OCI-LY1 (cell line): ENCODE data around the gene NEK6.

Experiments
- H2AFZ ChIP-seq: fragments of 200-600 bp; sonication (generic), shearing (Covaris generic); 2 replicates; pipeline ENCODE4 v1.6.0; 2014; ENCODE audit warnings: antibody characterized with exemption, mild to moderate bottlenecking, low read length
- H3F3A ChIP-seq: fragments of 200-600 bp; sonication (generic), shearing (Covaris generic); 2 replicates; pipeline ENCODE4 v1.6.0; 2014; ENCODE audit warnings: mild to moderate bottlenecking, antibody characterized with exemption, low read length, moderate library complexity; ENCODE audit not compliant: insufficient read depth
- H3K27ac ChIP-seq: fragments of 200-600 bp; sonication (generic); 2 replicates; pipeline ENCODE4 v1.5.1; 2014; ENCODE audit warnings: low read length, mixed run types, mild to moderate bottlenecking, low read depth; ENCODE audit not compliant: poor library complexity, severe bottlenecking
- H3K27me3 ChIP-seq: fragments of 200-600 bp; sonication (generic); 2 replicates; pipeline ENCODE4 v1.6.0; 2014; ENCODE audit warnings: antibody characterized with exemption, mild to moderate bottlenecking, low read length, moderate library complexity; ENCODE audit not compliant: insufficient read depth
- H3K36me3 ChIP-seq: fragments of 200-600 bp; sonication (generic); 2 replicates; pipeline ENCODE4 v1.6.1; 2014; ENCODE audit warnings: mild to moderate bottlenecking, antibody characterized with exemption, low read length, moderate library complexity, mixed read lengths; ENCODE audit not compliant: insufficient read depth
- H3K4me1 ChIP-seq: fragments of 200-600 bp; sonication (generic); 2 replicates; pipeline ENCODE4 v1.5.1; 2014; ENCODE audit warnings: mild to moderate bottlenecking, low read length, moderate library complexity; ENCODE audit not compliant: insufficient read depth, severe bottlenecking
- H3K4me2 ChIP-seq: fragments of 200-600 bp; sonication (generic), shearing (Covaris generic); 2 replicates; pipeline ENCODE4 v1.6.1; 2014; ENCODE audit warnings: low read length
- H3K4me3 ChIP-seq: fragments of 200-600 bp; sonication (generic); 2 replicates; pipeline ENCODE4 v1.5.1; 2014; ENCODE audit warnings: low read length, low read depth, mild to moderate bottlenecking, mixed read lengths; ENCODE audit not compliant: poor library complexity, severe bottlenecking
- H3K79me2 ChIP-seq: fragments of 200-600 bp; shearing (Covaris generic); 2 replicates; pipeline ENCODE4 v1.6.1; 2016; ENCODE audit warnings: mixed run types, low read length, mixed read lengths; ENCODE audit not compliant: insufficient read depth
- H3K9ac ChIP-seq: fragments of 200-600 bp; sonication (generic), shearing (Covaris generic); 2 replicates; pipeline ENCODE4 v1.6.1; 2014; ENCODE audit warnings: mild to moderate bottlenecking, low read length, mixed read lengths
- H3K9me2 ChIP-seq: fragments of 200-600 bp; sonication (generic), shearing (Covaris generic); 2 replicates; pipeline ENCODE4 v1.6.1; 2014; ENCODE audit warnings: low read depth, mild to moderate bottlenecking, low read length, mixed read lengths
- H3K9me3 ChIP-seq: fragments of 200-600 bp; shearing (Covaris generic); 2 replicates; pipeline ENCODE4 v1.6.1; 2014; ENCODE audit warnings: low read length, mixed read lengths
- H4K20me1 ChIP-seq: fragments of 200-600 bp; sonication (generic), shearing (Covaris generic); 2 replicates; pipeline ENCODE4 v1.6.0; 2016; ENCODE audit warnings: mild to moderate bottlenecking, low read length; ENCODE audit not compliant: insufficient read depth
- CTCF ChIP-seq: fragments of 200-600 bp; sonication (generic), shearing (Covaris generic); IDR thresholded peaks from 2 replicates; pipeline ENCODE4 v1.5.1; 2017; ENCODE audit warnings: mild to moderate bottlenecking, antibody characterized with exemption, low read length, moderate library complexity, mixed read lengths
- EZH2 ChIP-seq: fragments of 200-600 bp; sonication (generic), shearing (Covaris generic); IDR thresholded peaks from 2 replicates; pipeline ENCODE4 v1.8.0; 2017; ENCODE audit warnings: borderline replicate concordance, mixed run types, mild to moderate bottlenecking, antibody characterized with exemption, low read length, moderate library complexity, mixed read lengths

Gene NEK6

GRCh38 chr9:124274738-124275137 is 17.0 kb downstream of the NEK6 start:
- TF ChIP-seq EZH2 = no peak
- TF ChIP-seq CTCF = no peak
- Histone ChIP-seq H3K9me2 (no peaks in the 10 kb centered on the region), H3K27me3 (peaks cover 6% of the 10 kb centered on the region; the same call in 1 of the 2 replicates), H3K36me3 (no peaks in the 10 kb centered on the region), H3K9me3 (no peaks in the 10 kb centered on the region), H4K20me1 (no peaks in the 10 kb centered on the region), H3K4me3 (no peak overlapping the region), H3F3A (no peaks in the 10 kb centered on the region), H3K79me2 (no peaks in the 10 kb centered on the region), H3K9ac (no peak overlapping the region), H3K4me2 (no peak overlapping the region), H3K4me1 (peaks cover 14% of the 10 kb centered on the region), H2AFZ (no peak overlapping the region), H3K27ac (no peak overlapping the region)

GRCh38 chr9:124277420-124277819 is 19.7 kb downstream of the NEK6 start:
- no peaks in the 10 kb centered on the region for H3K4me1 ChIP-seq
- H3K36me3 ChIP-seq = no peaks in the 10 kb centered on the region
- H3K27ac ChIP-seq = no peak overlapping the region
- H3K4me2 ChIP-seq = no peak overlapping the region
- no peak overlapping the region for H2AFZ ChIP-seq
- H3K9ac ChIP-seq = no peak overlapping the region
- no peak overlapping the region for H3K4me3 ChIP-seq
- H4K20me1 ChIP-seq = no peaks in the 10 kb centered on the region
- H3K9me3 ChIP-seq = no peaks in the 10 kb centered on the region
- no peaks in the 10 kb centered on the region for H3K9me2 ChIP-seq
- H3K79me2 ChIP-seq = no peaks in the 10 kb centered on the region
- H3K27me3 ChIP-seq = peaks cover 7% of the 10 kb centered on the region; the same call in 1 of the 2 replicates
- no peaks in the 10 kb centered on the region for H3F3A ChIP-seq
- TF ChIP-seq EZH2 = no peak
- TF ChIP-seq CTCF = no peak

- H3K4me1 ChIP-seq = no peaks in the 10 kb centered on the region
- TF ChIP-seq CTCF = no peak
- no peak for TF ChIP-seq EZH2
- no peaks in the 10 kb centered on the region for H4K20me1 ChIP-seq
- no peak overlapping the region for H2AFZ ChIP-seq
- no peaks in the 10 kb centered on the region for H3F3A ChIP-seq
- no peaks in the 10 kb centered on the region for H3K9me2 ChIP-seq
- H3K79me2 ChIP-seq = no peaks in the 10 kb centered on the region
- no peak overlapping the region for H3K4me2 ChIP-seq
- no peaks in the 10 kb centered on the region for H3K36me3 ChIP-seq
- H3K27ac ChIP-seq = no peak overlapping the region
- no peaks in the 10 kb centered on the region for H3K9me3 ChIP-seq
- H3K9ac ChIP-seq = no peak overlapping the region
- no peak overlapping the region for H3K4me3 ChIP-seq
- peaks cover 7% of the 10 kb centered on the region; the same call in 1 of the 2 replicates for H3K27me3 ChIP-seq
Measured at GRCh38 chr9:124278054-124278540, 20.3 kb downstream of the NEK6 start.
